ENCODE data around the gene ATXN1.

GRCh38 chr6:16425881-16426615 lies 335.2 kb downstream of the ATXN1 start:
- TF ChIP-seq RFX5 (IDR thresholded peaks at IDR 0.05; ENCODE audit: borderline replicate concordance, low read depth, low read length), result no peak
- TF ChIP-seq CHD2 (IDR thresholded peaks at IDR 0.05; ENCODE audit: low read length), result no peak
- no peak for TF ChIP-seq EP300 (IDR thresholded peaks at IDR 0.05; ENCODE audit: borderline replicate concordance in 1 of 2, low read depth in 2 of 2, low read length in 2 of 2)
- no peak for TF ChIP-seq MAX (IDR thresholded peaks at IDR 0.05)
- no peak for TF ChIP-seq CTCF (IDR thresholded peaks at IDR 0.05; ENCODE audit: control extremely low read depth in 1 of 3, insufficient read depth in 1 of 3, low read depth in 1 of 3, low read length in 3 of 3)
- TF ChIP-seq CBX5 (IDR thresholded peaks at IDR 0.05; ENCODE audit: low read depth, low read length), result no peak
- TF ChIP-seq ASH2L (IDR thresholded peaks at IDR 0.05; ENCODE audit: low read length), result no peak
- no peak for TF ChIP-seq POLR2A (IDR thresholded peaks at IDR 0.05; ENCODE audit: control extremely low read depth in 1 of 2, low read depth in 2 of 2, low read length in 2 of 2)
- TF ChIP-seq JUND (IDR thresholded peaks at IDR 0.05; ENCODE audit: low read length), result no peak
- no peak for TF ChIP-seq CEBPB (IDR thresholded peaks at IDR 0.05; ENCODE audit: low read depth, low read length)
- no peak for TF ChIP-seq BRCA1 (IDR thresholded peaks at IDR 0.05; ENCODE audit: low read depth, low read length)
- TF ChIP-seq KDM5A (IDR thresholded peaks at IDR 0.05; ENCODE audit: low read length), result no peak
